Stimulated activated CD4-positive, alpha-beta T cell treated with anti-CD3 and anti-CD28 coated beads, Interleukin-4, amount 100 ng/mL, for 48 hours (primary cell): ENCODE results near the gene TXK.
A peak's percentile ranks its signal among the peaks of the same experiment; 100 is the strongest.

ENCODE experiments used
- DNase-seq, 2 donors: peaks; one replicate each; pipeline ENCODE4 v3.0.0-alpha.2; 2020; ENCODE audit warnings: low read depth in 2 of 2

TXK gene

GRCh38 chr4:48103483-48104139 is 30.4 kb downstream of the TXK start:
- no peak for DNase-seq

DNA sequence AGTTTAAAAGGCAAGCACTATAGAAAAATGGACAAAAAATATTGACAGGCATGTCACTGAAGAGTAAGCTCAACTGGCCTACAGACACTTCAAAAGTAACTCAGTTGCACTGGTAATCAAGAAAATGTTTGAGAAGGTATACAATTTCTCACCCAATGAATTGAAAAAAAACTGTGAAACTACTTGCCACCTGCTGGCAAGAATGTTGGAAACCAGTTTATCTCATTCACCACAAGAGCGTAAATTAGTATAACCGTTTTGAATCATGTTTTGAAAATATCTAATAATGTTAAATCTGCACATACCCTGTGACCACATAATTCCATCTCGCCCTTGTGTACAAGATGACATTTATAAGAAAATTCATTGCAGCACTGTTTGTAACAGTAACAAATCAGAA is 31.7 kb downstream of the TXK start:
- DNase-seq: no peak

GRCh38 chr4:48100256-48100655 is 33.8 kb downstream of the TXK start:
- DNase-seq: no peak

- no peak for DNase-seq
Measured at GRCh38 chr4:48095441-48095840, 38.6 kb downstream of the TXK start.

DNA sequence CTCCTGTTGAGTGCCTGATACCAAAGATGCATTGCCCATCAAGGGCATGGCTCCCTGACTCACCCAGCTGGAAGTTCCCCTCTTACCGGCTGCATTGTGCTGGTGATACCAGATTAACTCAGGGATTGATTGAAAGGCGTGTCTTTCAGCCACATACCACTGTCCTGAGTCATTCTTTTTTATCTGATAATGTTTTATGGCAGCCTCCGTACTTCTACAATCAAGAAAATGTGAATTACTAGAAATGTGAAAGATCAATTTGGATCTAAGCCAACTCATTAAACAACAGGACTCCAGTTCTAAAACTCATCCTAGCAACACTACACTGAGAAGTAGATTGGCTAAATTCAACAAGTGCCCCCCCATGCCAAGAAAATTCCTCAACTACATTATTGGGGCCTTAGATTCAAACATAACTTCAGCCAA is 40.0 kb downstream of the TXK start:
- DNase-seq: peak; percentile 33 to 56

DNA sequence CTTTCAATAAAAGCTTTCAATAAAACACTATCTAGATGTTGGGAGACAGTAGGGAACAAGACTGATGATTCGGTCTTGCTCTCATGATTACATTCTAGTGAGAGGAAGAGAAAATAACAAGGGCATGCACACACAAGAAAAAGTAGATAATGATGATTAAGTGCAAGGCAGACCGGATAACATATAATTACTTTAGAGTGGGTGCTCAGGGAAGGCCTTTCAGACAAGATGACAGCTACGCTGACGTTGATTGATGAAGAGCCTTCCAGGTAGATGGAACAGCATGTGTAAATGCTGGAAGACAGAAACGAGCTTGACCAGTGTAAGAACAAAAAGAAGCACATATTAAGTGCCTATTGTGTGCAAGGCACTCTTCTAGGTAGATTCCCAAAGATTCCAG is 43.4 kb downstream of the TXK start:
- no peak for DNase-seq

DNA sequence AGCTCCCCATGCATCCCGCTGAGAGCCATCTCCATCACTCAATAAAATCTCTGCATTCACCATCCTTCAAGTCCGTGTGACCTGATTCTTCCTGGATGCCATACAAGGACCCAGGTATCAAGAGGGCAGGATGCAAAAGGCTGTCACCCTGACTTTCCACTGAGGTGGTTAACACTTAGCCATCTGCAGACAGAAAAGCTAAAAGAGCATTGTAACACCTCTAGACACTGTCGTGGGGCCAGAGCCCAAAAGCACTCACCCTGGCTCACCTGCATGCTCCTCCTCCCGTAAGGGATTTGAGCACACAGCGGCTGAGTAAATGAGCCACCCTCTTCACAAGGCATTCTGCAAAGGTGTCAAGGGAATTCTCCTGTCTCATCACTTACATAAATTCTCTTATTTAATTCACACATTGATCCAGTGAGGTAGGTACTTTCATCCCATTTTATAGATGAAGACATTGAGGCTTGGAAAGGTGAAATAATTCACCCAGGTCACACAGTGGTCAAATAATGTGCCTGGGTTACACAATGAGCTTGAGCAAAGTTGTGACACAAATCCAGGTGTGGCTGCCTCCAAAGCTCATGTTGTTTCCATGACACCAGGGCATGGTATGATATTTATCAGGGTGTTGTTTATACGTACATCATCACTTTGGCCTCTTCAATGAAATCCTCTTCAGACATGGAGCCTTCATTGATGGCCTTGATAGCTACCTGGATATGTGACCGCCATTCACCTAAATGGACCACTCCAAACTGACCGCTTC is 48.0 kb downstream of the TXK start:
- no peak for DNase-seq

GRCh38 chr4:48082956-48083355 is 51.1 kb downstream of the TXK start:
- DNase-seq: no peak

DNA sequence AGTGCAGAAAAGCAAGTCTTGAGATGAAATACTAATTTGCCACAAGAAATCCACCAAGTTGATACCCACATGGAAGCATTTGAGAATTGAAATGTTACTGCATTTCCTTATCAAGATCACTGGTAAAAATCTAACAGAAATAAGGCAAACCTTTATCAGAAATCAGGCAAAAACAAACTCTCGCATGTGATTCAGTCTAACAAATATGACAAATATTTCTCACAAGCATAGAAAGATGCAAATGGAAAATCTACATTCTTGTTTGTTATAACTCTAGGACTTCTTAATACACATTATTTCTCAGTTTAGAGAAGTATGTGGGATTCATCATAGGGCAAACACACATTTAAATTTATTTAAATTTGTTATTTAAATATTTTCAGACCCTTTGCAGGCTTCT is 52.9 kb downstream of the TXK start:
- no peak for DNase-seq

DNA sequence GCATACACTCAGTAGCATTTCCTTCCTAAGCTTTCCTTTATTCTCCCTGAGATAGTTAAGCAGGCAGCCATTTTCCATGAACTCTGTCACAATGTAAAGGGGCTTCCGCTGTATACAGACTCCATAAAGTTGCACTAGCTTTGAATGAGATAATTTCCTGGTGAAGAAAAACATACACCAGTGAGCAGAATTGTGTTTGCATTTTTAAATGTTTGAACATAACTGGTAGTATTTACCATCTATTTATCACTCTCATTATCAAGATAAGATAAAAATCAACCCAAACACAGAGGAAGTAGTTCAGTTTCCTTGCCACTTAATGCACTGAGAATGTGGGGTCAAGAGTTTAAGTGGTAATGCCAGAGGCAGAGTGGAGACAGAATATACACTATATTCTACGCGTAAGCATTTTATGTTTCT is 54.1 kb downstream of the TXK start:
- no peak for DNase-seq

GRCh38 chr4:48078862-48079655 is 55.0 kb downstream of the TXK start:
- no peak for DNase-seq

GRCh38 chr4:48078425-48078824 is 55.6 kb downstream of the TXK start:
- no peak for DNase-seq

DNA sequence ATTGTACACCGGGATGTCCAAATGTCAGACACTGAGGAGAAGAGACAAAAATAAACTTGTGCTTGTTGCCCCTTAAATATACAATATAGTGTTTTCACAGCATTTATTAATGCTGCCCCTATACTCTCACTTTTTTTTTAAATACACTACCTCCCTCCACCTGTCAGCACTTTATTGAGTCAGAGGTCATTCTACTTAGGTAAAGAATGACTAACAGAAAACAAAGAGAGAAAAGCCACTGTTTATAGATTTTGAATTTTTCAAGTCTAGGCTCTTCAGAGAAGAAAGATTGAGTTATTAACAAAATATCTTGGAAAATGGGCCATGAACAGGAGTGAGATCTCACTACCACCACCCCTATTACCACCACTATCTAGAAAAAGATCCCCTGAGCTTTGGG is 59.4 kb downstream of the TXK start:
- no peak for DNase-seq

DNA sequence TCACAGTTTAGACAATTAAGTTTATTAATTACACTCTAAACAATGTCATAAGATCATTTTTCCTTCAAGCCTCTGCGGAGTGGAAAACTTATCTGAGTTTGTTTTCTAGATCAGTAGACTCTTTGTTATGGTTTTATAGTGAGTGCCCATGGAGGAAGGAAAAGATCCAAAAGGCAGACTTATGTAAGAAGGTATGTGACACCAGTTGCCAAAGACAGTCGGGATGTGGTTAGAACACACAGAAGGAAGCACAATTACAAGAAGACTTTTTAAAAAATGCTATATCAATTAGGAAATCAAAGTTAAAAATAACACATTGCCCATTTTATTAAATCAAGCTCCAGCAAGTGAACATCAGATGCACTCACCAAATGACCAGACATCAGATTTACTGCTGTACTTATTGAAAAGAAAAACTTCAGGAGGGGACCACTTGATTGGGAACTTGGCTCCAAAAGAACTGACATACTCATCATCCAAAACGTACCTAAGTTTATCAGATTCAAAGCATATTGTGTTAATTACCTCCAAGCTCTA is 60.4 kb downstream of the TXK start:
- no peak for DNase-seq

DNA sequence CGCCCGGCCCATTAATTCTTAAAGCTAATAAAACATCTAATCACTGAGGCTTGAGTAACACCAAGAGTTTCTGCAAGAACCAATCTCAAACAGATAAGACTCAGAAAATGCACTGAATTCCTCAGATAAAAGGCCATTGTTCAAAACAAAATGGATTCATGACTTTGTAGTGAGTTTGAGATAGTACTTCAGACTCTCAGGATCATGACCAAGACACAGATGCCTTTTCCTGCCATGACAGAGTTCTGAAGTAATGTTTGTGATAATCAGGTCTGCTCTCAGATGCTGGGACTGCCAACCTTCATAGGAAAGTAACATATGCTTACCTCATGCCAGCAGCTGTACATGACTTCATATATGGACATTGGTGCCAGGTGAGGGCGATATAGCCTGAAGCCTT is 62.9 kb downstream of the TXK start:
- no peak for DNase-seq

DNA sequence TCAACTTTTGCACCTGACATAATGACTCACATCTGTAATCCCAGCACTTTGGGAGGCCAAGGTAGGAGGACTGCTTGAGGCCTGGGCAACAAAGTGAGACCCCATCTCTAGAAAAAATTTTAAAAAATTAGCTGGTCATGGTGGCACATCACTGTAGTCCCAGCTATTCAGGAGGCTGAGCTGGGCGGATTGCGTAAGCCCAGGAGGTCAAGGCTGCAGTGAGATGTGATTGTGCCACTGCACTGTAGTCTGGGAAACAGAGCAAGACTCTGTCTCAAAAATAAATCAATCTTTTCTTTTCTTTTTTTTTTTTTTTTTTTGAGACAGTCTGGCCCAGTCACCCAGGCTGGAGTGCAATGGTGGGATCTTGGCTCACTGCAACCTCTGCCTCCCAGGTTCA is 65.0 kb downstream of the TXK start:
- DNase-seq: no peak

GRCh38 chr4:48068182-48068581 is 65.9 kb downstream of the TXK start:
- DNase-seq: no peak

DNA sequence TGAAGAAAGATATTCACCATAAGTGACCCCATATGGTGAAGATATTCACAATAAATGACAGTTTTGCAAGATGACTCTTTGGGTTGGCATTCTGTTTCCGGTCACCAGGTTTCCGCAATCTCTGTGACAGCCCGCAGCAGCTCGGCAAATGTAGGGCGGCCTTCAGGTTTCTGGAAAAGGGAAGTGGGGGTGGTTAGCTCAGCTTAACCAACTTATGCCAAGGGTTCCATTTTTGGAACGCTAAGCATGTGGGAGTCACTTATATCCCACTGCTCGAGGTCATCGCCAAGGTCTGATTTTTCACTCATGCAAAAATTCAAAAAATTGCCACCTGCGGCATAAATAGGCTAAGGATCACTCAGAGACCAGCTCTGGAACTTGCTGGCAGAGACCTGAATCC is 66.5 kb downstream of the TXK start:
- DNase-seq: no peak

DNA sequence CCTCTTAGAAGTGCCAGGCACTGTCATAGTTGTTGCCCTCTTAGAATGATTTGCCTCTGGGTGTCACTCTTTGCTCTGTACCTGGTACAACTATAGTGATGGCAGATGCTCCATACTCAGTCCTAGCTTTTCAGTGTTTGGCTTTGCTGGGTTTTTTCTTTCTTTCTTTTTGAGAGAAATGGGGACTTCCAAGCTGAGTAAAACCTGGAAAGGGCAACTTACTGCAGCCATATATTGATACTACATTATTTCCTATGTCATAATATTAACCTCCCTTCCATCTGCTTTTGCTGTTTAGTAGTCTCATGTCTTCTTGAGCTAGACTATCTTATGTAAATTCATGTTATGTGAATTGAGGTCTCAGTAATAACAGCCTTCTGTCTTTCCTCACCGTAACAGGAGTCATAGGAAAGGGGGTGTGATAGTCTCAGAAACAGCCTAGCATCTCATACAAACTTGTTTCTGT is 68.4 kb downstream of the TXK start:
- DNase-seq: no peak

DNA sequence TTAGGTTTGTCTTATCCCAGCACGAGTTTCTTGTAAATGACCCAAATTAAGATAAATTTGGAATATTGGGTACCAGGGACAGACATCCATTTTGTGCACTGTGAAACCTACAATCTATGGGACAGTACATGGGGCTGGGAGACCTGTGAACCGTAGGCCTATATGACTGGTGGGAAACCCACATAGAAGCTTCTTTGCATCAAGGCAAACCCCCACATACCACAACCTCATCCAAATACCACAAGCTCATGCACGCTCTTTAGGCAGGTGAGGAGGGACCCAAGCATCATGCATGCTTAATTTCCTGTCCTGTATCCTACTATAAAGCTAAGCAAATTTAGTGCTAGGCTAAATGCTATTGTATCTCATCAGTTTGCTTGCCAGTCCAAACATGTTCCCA is 69.7 kb downstream of the TXK start:
- DNase-seq: no peak

DNA sequence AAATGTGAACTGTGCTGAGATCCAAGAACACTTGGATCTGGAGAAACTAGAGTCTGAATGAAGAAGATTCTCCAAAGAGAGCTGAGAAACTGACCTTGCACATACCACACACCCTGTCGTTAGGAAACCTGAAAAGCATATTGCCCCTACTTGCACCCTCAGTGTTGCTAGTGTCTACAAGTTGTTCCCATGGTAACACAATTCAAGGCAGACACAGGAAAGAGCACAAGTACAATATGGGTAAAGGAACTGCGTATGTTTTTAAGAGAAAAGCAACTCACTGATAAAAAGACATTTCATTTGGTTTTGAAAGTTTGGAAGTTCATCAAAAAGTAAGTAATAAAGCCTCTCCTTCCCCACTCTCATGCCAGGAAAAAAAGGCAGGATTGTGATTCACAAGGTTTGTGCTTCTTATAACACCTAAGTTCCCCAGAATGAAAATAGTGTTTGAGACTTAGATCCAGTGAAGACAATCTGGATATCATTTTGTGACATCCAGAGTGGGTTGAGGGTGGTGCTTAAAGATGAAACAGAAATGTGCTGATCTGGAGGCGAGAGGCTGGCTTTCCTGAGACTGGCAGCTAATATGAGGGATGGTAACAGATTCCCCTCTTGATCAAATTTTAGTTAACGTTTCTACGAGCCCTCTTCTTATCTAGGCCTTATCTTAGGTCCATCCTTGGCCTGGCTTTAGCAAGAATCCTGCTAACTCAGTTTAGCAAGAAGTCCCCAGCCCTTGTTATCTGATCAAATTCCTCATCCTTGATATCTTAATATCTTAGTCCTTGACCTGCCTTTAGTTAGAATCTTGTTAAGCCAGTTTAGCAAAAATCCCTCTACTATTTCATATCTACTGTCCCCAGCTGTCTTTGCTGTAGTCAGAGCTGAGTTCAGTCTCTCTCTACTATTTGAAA is 75.2 kb downstream of the TXK start:
- DNase-seq: no peak
